HCT116 (cell line): ENCODE measurements around the gene UBQLN4. TPM values are rescaled to one million over a fixed set of nuclear protein-coding genes. Genes with fewer than 3 reads are reported as not detected.

Experiments
- ATAC-seq: fragments of 200-7000 bp; cut with Tn5 transposase; 2 replicates; pipeline ENCODE4 v1.9.1; 2020; ENCODE audit warnings: mild to moderate bottlenecking, moderate library complexity
- BruUV-seq: library from RNA; stranded (reverse); fragments of 400-500 nt; replicated peaks from 2 replicates; lab custom pipeline; 2021; lab: Mats Ljungman, UMichigan
- CTCF ChIA-PET: fragments of 300-600 bp; sonication (Branson Sonifier 250); formaldehyde crosslinking; loops from one replicate; lab custom pipeline; 2021; ENCODE audit warnings: antibody characterized with exemption; lab: Charles Lee
- POLR2A ChIA-PET: fragments of 300-600, 350-600 bp; sonication (Branson Sonifier 250); formaldehyde crosslinking; loops from one replicate; lab custom pipeline; 2021; ENCODE audit warnings: antibody characterized with exemption; lab: Charles Lee
- RAD21 ChIA-PET, 2 experiments: fragments of 300-600 bp; sonication (Branson Sonifier 250); formaldehyde crosslinking; loops; one replicate each; lab custom pipeline; 2023; ENCODE audit warnings: low total read pairs in 2 of 2; ENCODE audit not compliant: uncharacterized antibody in 2 of 2, unreplicated experiment in 2 of 2, low non-redundant PET in 1 of 2; lab: Charles Lee
- DNase-seq: peaks from one replicate; pipeline ENCODE4 v3.0.0-alpha.2; 2010; ENCODE audit warnings: low read depth, low spot score
- H2AFZ ChIP-seq: fragments of 200-600 bp; shearing (Covaris generic), sonication (generic); 2 replicates; pipeline ENCODE4 v1.6.1; 2017; ENCODE audit warnings: low read depth, mixed run types, mixed read lengths, antibody characterized with exemption, low read length; ENCODE audit not compliant: poor library complexity, severe bottlenecking
- H3K27ac ChIP-seq: 2 replicates; pipeline ENCODE4 v1.5.1; 2012; ENCODE audit warnings: low read depth, low read length
- H3K27me3 ChIP-seq: fragments of 200-600 bp; sonication (generic); 2 replicates; pipeline ENCODE4 v1.6.1; 2016; ENCODE audit warnings: mixed run types, low read length, mixed read lengths; ENCODE audit not compliant: insufficient read depth
- H3K36me3 ChIP-seq, 2 experiments: fragments of 200-500 bp in 1 of 2; fragments of 200-600 bp in 1 of 2; sonication (Bioruptor generic) in 1 of 2; sonication (generic) in 1 of 2; 2 replicates each; pipeline versions ENCODE4 v1.5.1 to v1.6.1; 2014 to 2016; ENCODE audit warnings: low read length in 2 of 2, inconsistent platforms in 1 of 2, mixed read lengths in 1 of 2, mixed run types in 1 of 2; ENCODE audit not compliant: insufficient read depth in 2 of 2, control insufficient read depth in 1 of 2
- H3K4me1 ChIP-seq, 2 experiments: fragments of 200-600 bp in 1 of 2; sonication (generic) in 1 of 2; 2 replicates each; pipeline versions ENCODE4 v1.5.1 to v1.6.1; 2012 to 2017; ENCODE audit warnings: low read length in 2 of 2, inconsistent platforms in 1 of 2, mild to moderate bottlenecking in 1 of 2, mixed read lengths in 1 of 2, mixed run types in 1 of 2, moderate library complexity in 1 of 2; ENCODE audit not compliant: insufficient read depth in 2 of 2, control insufficient read depth in 1 of 2
- H3K4me2 ChIP-seq: fragments of 200-600 bp; sonication (generic); 2 replicates; pipeline ENCODE4 v1.6.1; 2017; ENCODE audit warnings: mixed run types, low read length, mixed read lengths
- H3K4me3 ChIP-seq, 2 experiments: fragments of 200-600 bp in 1 of 2; sonication (generic) in 1 of 2; replicated peaks in 1 of 2; 2 replicates each; pipeline ENCODE4 v1.5.1; 2011 to 2016; ENCODE audit warnings: low read length in 2 of 2, control low read depth in 1 of 2, low read depth in 1 of 2, mild to moderate bottlenecking in 1 of 2, mixed read lengths in 1 of 2, mixed run types in 1 of 2
- H3K79me2 ChIP-seq: fragments of 200-600 bp; sonication (generic); 2 replicates; pipeline ENCODE4 v1.6.1; 2017; ENCODE audit warnings: mild to moderate bottlenecking, mixed run types, low read length, moderate library complexity, mixed read lengths; ENCODE audit not compliant: insufficient read depth
- H3K9ac ChIP-seq: fragments of 200-600 bp; sonication (generic); 2 replicates; pipeline ENCODE4 v1.6.1; 2016; ENCODE audit warnings: low read length, mixed read lengths
- H3K9me2 ChIP-seq: fragments of 200-600 bp; sonication (generic), shearing (Covaris generic); 2 replicates; pipeline ENCODE4 v1.6.1; 2017; ENCODE audit warnings: mixed run types, mild to moderate bottlenecking, moderate library complexity; ENCODE audit not compliant: insufficient read depth
- H3K9me3 ChIP-seq, 2 experiments: fragments of 200-500 bp in 1 of 2; fragments of 200-600 bp in 1 of 2; sonication (Bioruptor generic) in 1 of 2; sonication (generic) in 1 of 2; 2 replicates each; pipeline ENCODE4 v1.6.1; 2014 to 2017; ENCODE audit warnings: low read length in 2 of 2, mixed read lengths in 2 of 2, inconsistent platforms in 1 of 2, low read depth in 1 of 2, mild to moderate bottlenecking in 1 of 2, mixed run types in 1 of 2, moderate library complexity in 1 of 2; ENCODE audit not compliant: control insufficient read depth in 1 of 2, insufficient read depth in 1 of 2
- H4K20me1 ChIP-seq: fragments of 200-600 bp; sonication (generic), shearing (Covaris generic); 2 replicates; pipeline ENCODE4 v1.6.1; 2017; ENCODE audit warnings: mixed run types, mild to moderate bottlenecking, moderate library complexity; ENCODE audit not compliant: insufficient read depth
- CBX3 ChIP-seq: IDR thresholded peaks from 2 replicates; pipeline ENCODE4 v1.6.1; 2012; ENCODE audit warnings: low read depth
- CTCF ChIP-seq, 3 experiments: fragments of 200-600 bp in 1 of 3; sonication (generic) in 1 of 3; IDR thresholded peaks in 2 of 3; conservative IDR thresholded peaks in 1 of 3; 2 replicates each; pipeline ENCODE4 v1.5.1; 2012 to 2017; ENCODE audit warnings: low read depth in 2 of 3, low read length in 2 of 3, antibody characterized with exemption in 1 of 3, borderline replicate concordance in 1 of 3, control low read depth in 1 of 3, mild to moderate bottlenecking in 1 of 3, mixed read lengths in 1 of 3, mixed run types in 1 of 3, moderate library complexity in 1 of 3; ENCODE audit not compliant: insufficient read depth in 1 of 3
- EGR1 ChIP-seq: IDR thresholded peaks from 2 replicates; pipeline ENCODE4 v1.6.1; 2012; ENCODE audit warnings: low read depth
- EZH2 ChIP-seq: fragments of 200-600 bp; sonication (generic); IDR thresholded peaks from 2 replicates; pipeline ENCODE4 v1.6.1; 2017; ENCODE audit warnings: antibody characterized with exemption, mixed run types
- EZH2phosphoT487 ChIP-seq: fragments of 200-600 bp; IDR thresholded peaks from 2 replicates; pipeline ENCODE4 v1.6.1; 2018; ENCODE audit warnings: antibody characterized with exemption, borderline replicate concordance
- FOSL1 ChIP-seq: IDR thresholded peaks from 2 replicates; pipeline ENCODE4 v1.6.1; 2012; ENCODE audit warnings: low read depth
- JUND ChIP-seq: IDR thresholded peaks from 2 replicates; pipeline ENCODE4 v1.6.1; 2012
- MAX ChIP-seq: IDR thresholded peaks from 2 replicates; pipeline ENCODE4 v1.6.1; 2012
- POLR2A ChIP-seq: IDR thresholded peaks from 2 replicates; pipeline ENCODE4 v1.7.0; 2011; ENCODE audit warnings: borderline replicate concordance; ENCODE audit not compliant: insufficient read depth, insufficient read length; ENCODE audit errors: extremely low read depth
- POLR2AphosphoS5 ChIP-seq: IDR thresholded peaks from 2 replicates; pipeline ENCODE4 v1.6.1; 2011; ENCODE audit warnings: mild to moderate bottlenecking, low read depth, low read length, moderate library complexity
- RAD21 ChIP-seq: IDR thresholded peaks from 2 replicates; pipeline ENCODE4 v1.6.1; 2012; ENCODE audit warnings: low read depth, mild to moderate bottlenecking
- REST ChIP-seq: IDR thresholded peaks from 2 replicates; pipeline ENCODE4 v1.6.1; 2012; ENCODE audit warnings: low read depth
- SIN3A ChIP-seq: IDR thresholded peaks from 2 replicates; pipeline ENCODE4 v1.6.1; 2012; ENCODE audit warnings: low read depth
- YY1 ChIP-seq: IDR thresholded peaks from 2 replicates; pipeline ENCODE4 v1.6.1; 2011; ENCODE audit warnings: low read length, low read depth, moderate library complexity, mild to moderate bottlenecking; ENCODE audit not compliant: insufficient replicate concordance; ENCODE audit errors: extremely low read depth
- ZBTB33 ChIP-seq: IDR thresholded peaks from 2 replicates; pipeline ENCODE4 v1.6.1; 2011; ENCODE audit warnings: mild to moderate bottlenecking, low read length, moderate library complexity; ENCODE audit not compliant: insufficient replicate concordance; ENCODE audit errors: extremely low read depth
- intact Hi-C: fragments of 100-400 bp; cut with micrococcal nuclease; formaldehyde crosslinking; loops from 2 replicates; pipeline ENCODE4 v1.10.0; 2022
- total RNA-seq: library from RNA; stranded (reverse); gene quantifications from one replicate; pipeline ENCODE4 v1.2.1, GENCODE V29; 2021; ENCODE audit not compliant: unreplicated experiment
- TF ChIP-seq, protein P1 (sequence below): IDR thresholded peaks from 2 replicates; pipeline ENCODE4 v1.6.1; 2012

UBQLN4 gene
- total RNA-seq, 1 experiment from 2014 or later: 68.4 TPM

GRCh38 chr1:156033011-156033410 is 20.6 kb downstream of the UBQLN4 start:
- no peaks in the 10 kb centered on the region for H3K4me1 ChIP-seq
- POLR2A ChIA-PET: no interaction called here
- RAD21 ChIA-PET: no interaction called here
- TF ChIP-seq, protein P1, sequence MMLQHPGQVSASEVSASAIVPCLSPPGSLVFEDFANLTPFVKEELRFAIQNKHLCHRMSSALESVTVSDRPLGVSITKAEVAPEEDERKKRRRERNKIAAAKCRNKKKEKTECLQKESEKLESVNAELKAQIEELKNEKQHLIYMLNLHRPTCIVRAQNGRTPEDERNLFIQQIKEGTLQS: no peak
- no peak for TF ChIP-seq EGR1
- TF ChIP-seq REST: no peak
- TF ChIP-seq SIN3A: no peak
- TF ChIP-seq EZH2phosphoT487: no peak
- TF ChIP-seq RAD21: no peak
- TF ChIP-seq POLR2AphosphoS5: no peak
- no peak for TF ChIP-seq FOSL1
- no peak for TF ChIP-seq MAX
- no peak for TF ChIP-seq JUND
- TF ChIP-seq CTCF (IDR thresholded peaks at IDR 0.05 in 2 of 3, conservative IDR thresholded peaks at IDR 0.05 in 1 of 3; ENCODE audit: borderline replicate concordance in 1 of 3, insufficient read depth in 1 of 3, low read depth in 2 of 3, low read length in 2 of 3): no peak
- TF ChIP-seq EZH2: no peak
- no peak for TF ChIP-seq POLR2A
- TF ChIP-seq ZBTB33: no peak
- TF ChIP-seq YY1: no peak
- TF ChIP-seq CBX3: no peak
- intact Hi-C loops: no loop called here
- H3K27me3 ChIP-seq: no peaks in the 10 kb centered on the region
- no peak overlapping the region for H3K4me3 ChIP-seq
- H4K20me1 ChIP-seq: no peaks in the 10 kb centered on the region
- H3K4me2 ChIP-seq: no peak overlapping the region
- peaks cover 2 to 3% of the 10 kb centered on the region in 2 experiments; a peak in 2 of 4 replicates for H3K36me3 ChIP-seq
- H2AFZ ChIP-seq: no peak overlapping the region
- no peaks in the 10 kb centered on the region for H3K9me2 ChIP-seq
- no peak overlapping the region for H3K27ac ChIP-seq
- H3K9me3 ChIP-seq: no peaks in the 10 kb centered on the region
- ATAC-seq (no peak), DNase-seq (no peak)
- no TSS peak for BruUV-seq
- no peaks in the 10 kb centered on the region for H3K79me2 ChIP-seq
- CTCF ChIA-PET: interaction anchor here (0.6 kb wide), 1 partner anchor 226 kb away, joined by 3 read pairs; no protein-coding TSS in a partner anchor
- no peak overlapping the region for H3K9ac ChIP-seq
